Thymus (tissue), 11 donors: ENCODE results near the gene SLC6A12. TPM values are rescaled to one million over a fixed set of nuclear protein-coding genes. Genes with fewer than 3 reads are reported as not detected.

Source experiments
- DNase-seq, 9 donors: peaks; one replicate each; pipeline ENCODE4 v3.0.0-alpha.2; 2013; ENCODE audit warnings: low spot score in 9 of 9, low read depth in 6 of 9, missing footprints in 1 of 9
- H3K27ac ChIP-seq, 2 donors: one replicate each; pipeline ENCODE4 v1.5.1; 2013; ENCODE audit warnings: control low read depth in 1 of 2, low read depth in 1 of 2, low read length in 1 of 2, mild to moderate bottlenecking in 1 of 2, moderate library complexity in 1 of 2
- H3K27me3 ChIP-seq, 2 donors: one replicate each; pipeline ENCODE4 v1.5.1; 2013; ENCODE audit warnings: low read length in 1 of 2; ENCODE audit not compliant: control insufficient read depth in 2 of 2, insufficient read depth in 1 of 2
- H3K36me3 ChIP-seq, 2 donors: one replicate each; pipeline ENCODE4 v1.5.1; 2013; ENCODE audit warnings: low read length in 1 of 2, mild to moderate bottlenecking in 1 of 2, moderate library complexity in 1 of 2; ENCODE audit not compliant: control insufficient read depth in 2 of 2, insufficient read depth in 2 of 2
- H3K4me1 ChIP-seq, 2 donors: one replicate each; pipeline ENCODE4 v1.5.1; 2013; ENCODE audit warnings: low read length in 2 of 2; ENCODE audit not compliant: control insufficient read depth in 2 of 2, insufficient read depth in 2 of 2
- H3K4me3 ChIP-seq, 2 donors: one replicate each; pipeline ENCODE4 v1.5.1; 2013; ENCODE audit warnings: low read length in 2 of 2, control low read depth in 1 of 2, mild to moderate bottlenecking in 1 of 2
- H3K9me3 ChIP-seq, 2 donors: one replicate each; pipeline ENCODE4 v1.5.1; 2013; ENCODE audit warnings: low read length in 1 of 2, mild to moderate bottlenecking in 1 of 2; ENCODE audit not compliant: control insufficient read depth in 2 of 2, insufficient read depth in 1 of 2
- WGBS: extraction: QIAGEN DNeasy Blood & Tissue Kit; methylation state at CpG from one replicate; pipeline ENCODE4 v1.1.7; 2013; 5-methylcytosine and 5-hydroxymethylcytosine counted together
- polyA plus RNA-seq: library from polyadenylated mRNA; stranded (reverse); fragments of 200-250 nt; gene quantifications from one replicate; pipeline ENCODE4 v1.2.3, GENCODE V29; 2013
- total RNA-seq: library from RNA; stranded (reverse); fragments of 120-200 nt; gene quantifications from one replicate; pipeline ENCODE4 v1.2.4, GENCODE V29; 2013
- donor health status: healthy.

SLC6A12 gene
- total and polyA plus RNA-seq, 2 donors = 0.14 to 1.6 TPM

GRCh38 chr12:212415-212714 lies 1.6 kb downstream of the SLC6A12 start:
- Histone ChIP-seq H3K4me1 (no peaks in the 10 kb centered on the region), H3K27me3 (peaks cover 0 to 37% of the 10 kb centered on the region in 2 donors), H3K4me3 (no peak overlapping the region), H3K9me3 (no peaks in the 10 kb centered on the region), H3K27ac (no peak overlapping the region), H3K36me3 (no peaks in the 10 kb centered on the region)
- 57% methylated on average over 8 of the region's 8 CpGs for WGBS
- DNase-seq = no peak

- Histone ChIP-seq H3K36me3 (no peaks in the 10 kb centered on the region), H3K27me3 (peaks cover 0 to 40% of the 10 kb centered on the region in 2 donors), H3K4me3 (no peak overlapping the region), H3K4me1 (no peaks in the 10 kb centered on the region), H3K9me3 (no peaks in the 10 kb centered on the region), H3K27ac (no peak overlapping the region)
- 93% methylated on average over 16 of the region's 16 CpGs for WGBS
- DNase-seq = no peak
Observed at GRCh38 chr12:211639-212414, 2.1 kb downstream of the SLC6A12 start.

GRCh38 chr12:211142-211465 lies 2.9 kb downstream of the SLC6A12 start:
- Histone ChIP-seq H3K27ac (no peak overlapping the region), H3K4me1 (no peaks in the 10 kb centered on the region), H3K9me3 (no peaks in the 10 kb centered on the region), H3K4me3 (no peak overlapping the region), H3K27me3 (peaks cover 0 to 43% of the 10 kb centered on the region in 2 donors), H3K36me3 (no peaks in the 10 kb centered on the region)
- 94% methylated on average over 3 of the region's 3 CpGs for WGBS
- DNase-seq = no peak

DNA sequence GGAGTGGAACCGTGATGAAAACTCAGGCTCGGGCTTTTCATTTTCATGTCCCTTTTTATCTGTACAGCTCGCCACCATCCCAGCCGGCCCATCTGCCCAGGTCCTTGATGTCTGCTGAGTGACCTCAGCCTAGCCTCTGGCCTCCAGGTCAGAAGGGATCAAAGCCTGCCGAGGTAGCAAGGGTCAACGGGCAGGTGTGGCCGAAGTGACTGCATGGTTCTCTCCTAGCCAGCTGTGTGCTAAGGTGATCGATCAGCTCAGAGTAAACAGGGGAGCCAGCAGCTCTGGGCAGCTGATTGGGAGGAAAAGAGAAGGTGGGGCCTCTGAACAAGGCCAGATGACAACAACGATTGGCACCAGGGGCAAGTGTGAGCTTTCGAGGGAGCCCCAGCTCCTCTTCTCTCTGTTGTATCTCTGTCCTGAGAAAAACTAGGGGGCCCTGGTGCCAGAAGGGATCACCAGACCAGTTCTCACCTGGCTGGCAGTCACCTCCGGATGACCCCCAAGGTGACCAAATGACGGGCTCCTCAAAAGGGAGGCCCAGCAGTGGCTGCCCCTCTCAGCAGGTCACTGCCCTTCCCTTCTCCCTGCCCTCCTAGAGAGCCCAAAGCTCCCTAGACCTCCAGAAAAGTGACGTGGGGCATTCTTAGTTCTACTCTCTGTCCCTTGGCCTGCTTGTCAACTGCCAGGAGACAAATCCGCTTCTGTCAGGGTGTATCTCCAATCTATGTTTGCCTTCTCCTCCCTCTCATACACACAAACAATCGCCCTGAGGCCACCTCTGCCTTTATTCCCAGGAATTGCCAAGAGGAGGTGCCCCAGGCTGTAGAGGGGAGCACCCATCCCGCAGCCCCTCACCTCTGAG lies 3.4 kb downstream of the SLC6A12 start:
- Histone ChIP-seq H3K27ac (no peak overlapping the region), H3K36me3 (no peaks in the 10 kb centered on the region)
- 92% methylated on average over 16 of the region's 16 CpGs for WGBS

GRCh38 chr12:209851-210250 lies 4.1 kb downstream of the SLC6A12 start:
- WGBS = 96% methylated on average over 12 of the region's 12 CpGs
- Histone ChIP-seq H3K36me3 (no peaks in the 10 kb centered on the region), H3K4me3 (no peak overlapping the region), H3K27ac (no peak overlapping the region), H3K9me3 (no peaks in the 10 kb centered on the region), H3K4me1 (no peaks in the 10 kb centered on the region), H3K27me3 (peaks cover 2 to 50% of the 10 kb centered on the region in 2 donors)
- no peak for DNase-seq

More for the DNA sequence above, 3.4 kb downstream of the SLC6A12 start:
- peaks cover 0 to 43% of the 10 kb centered on the region in 2 donors for H3K27me3 ChIP-seq
- H3K9me3 ChIP-seq = no peaks in the 10 kb centered on the region
- no peaks in the 10 kb centered on the region for H3K4me1 ChIP-seq
- H3K4me3 ChIP-seq = no peak overlapping the region
- DNase-seq = no peak

GRCh38 chr12:209246-209645 lies 4.7 kb downstream of the SLC6A12 start:
- no peak for DNase-seq
- H3K4me1 ChIP-seq = no peaks in the 10 kb centered on the region
- no peaks in the 10 kb centered on the region for H3K36me3 ChIP-seq
- H3K9me3 ChIP-seq = no peaks in the 10 kb centered on the region
- WGBS = 96% methylated on average over 15 of the region's 15 CpGs
- no peak overlapping the region for H3K4me3 ChIP-seq
- H3K27me3 ChIP-seq = peaks cover 7 to 56% of the 10 kb centered on the region in 2 donors
- H3K27ac ChIP-seq = no peak overlapping the region

DNA sequence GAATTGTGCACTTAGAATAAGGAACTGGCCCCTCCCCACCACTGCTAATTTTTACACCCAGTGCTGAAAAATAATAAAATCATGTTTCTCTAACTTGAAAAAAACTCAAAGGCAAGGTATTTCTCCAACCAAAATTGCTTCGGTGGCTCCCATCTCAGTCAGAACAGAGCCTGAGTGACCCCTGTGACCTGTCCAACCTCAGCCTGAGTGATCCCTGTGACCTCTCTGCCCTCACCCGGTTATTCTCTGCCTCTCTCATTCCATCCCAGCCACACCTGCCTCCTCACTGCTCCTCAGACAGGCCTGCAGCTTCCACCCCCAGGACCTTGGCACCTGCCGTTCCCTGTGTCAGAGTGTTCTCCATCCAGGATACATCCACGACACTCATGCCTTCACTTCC lies 5.1 kb downstream of the SLC6A12 start:
- Histone ChIP-seq H3K36me3 (no peaks in the 10 kb centered on the region), H3K9me3 (no peaks in the 10 kb centered on the region), H3K27ac (no peak overlapping the region), H3K4me1 (no peaks in the 10 kb centered on the region), H3K27me3 (peaks cover 10 to 56% of the 10 kb centered on the region in 2 donors), H3K4me3 (no peak overlapping the region)
- DNase-seq = no peak
- WGBS = 91% methylated on average over 4 of the region's 4 CpGs

GRCh38 chr12:207804-208203 lies 6.2 kb downstream of the SLC6A12 start:
- H3K27me3 ChIP-seq = peaks cover 16 to 55% of the 10 kb centered on the region in 2 donors
- no peaks in the 10 kb centered on the region for H3K4me1 ChIP-seq
- no peaks in the 10 kb centered on the region for H3K36me3 ChIP-seq
- no peaks in the 10 kb centered on the region for H3K9me3 ChIP-seq
- no peak for DNase-seq
- 93% methylated on average over 10 of the region's 10 CpGs for WGBS
- H3K27ac ChIP-seq = no peak overlapping the region
- no peak overlapping the region for H3K4me3 ChIP-seq

DNA sequence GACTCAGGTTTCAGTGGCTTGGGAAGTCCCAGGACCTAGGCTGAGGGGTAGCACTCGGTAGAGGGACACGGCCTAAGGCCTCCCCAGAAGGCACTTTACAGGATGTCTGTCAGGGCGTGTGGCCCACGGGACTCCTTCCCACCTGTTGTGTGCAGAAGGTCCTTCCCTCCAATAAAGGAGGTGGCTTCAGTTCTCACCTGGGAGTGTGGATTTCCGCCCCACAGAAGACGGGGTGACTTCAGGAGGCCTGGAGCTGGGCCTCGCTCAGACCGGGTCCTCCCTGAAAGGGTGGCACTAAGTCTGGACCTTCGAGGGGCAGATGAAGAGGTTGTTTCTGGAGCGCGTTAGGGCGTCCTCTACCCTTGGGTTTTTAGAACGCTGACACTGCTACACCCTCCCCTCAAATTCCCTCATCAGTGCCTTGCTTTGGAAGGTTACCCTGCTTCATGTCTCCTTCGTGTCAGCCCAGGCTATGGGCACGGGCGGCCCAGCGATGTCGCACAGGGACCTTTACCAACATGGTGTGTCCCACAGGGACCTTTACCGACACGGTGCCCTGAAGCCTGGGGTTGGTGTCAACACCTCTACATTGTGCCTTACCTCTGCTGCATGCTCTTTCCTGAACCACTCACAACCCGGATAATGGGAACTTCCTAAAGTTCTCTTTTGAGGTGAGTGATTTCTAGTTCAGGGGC lies 7.1 kb downstream of the SLC6A12 start:
- 94% methylated on average over 21 of the region's 21 CpGs for WGBS
- Histone ChIP-seq H3K27ac (no peak overlapping the region), H3K4me1 (no peaks in the 10 kb centered on the region), H3K9me3 (no peaks in the 10 kb centered on the region), H3K36me3 (no peaks in the 10 kb centered on the region), H3K4me3 (no peak overlapping the region), H3K27me3 (peaks cover 19 to 58% of the 10 kb centered on the region in 2 donors)
- DNase-seq = no peak
